Transverse colon (tissue), 4 donors: ENCODE measurements around the gene ARHGAP22.

Experiments used
- CTCF ChIP-seq, 5 experiments: fragments of 200-600 bp in 3 of 5; fragments of 450-650 bp in 2 of 5; sonication (generic) in 3 of 5; IDR thresholded peaks; 1 replicate in 2 of 5; 2 replicates in 3 of 5; pipeline ENCODE4 v1.5.1; 2016 to 2017; ENCODE audit warnings: antibody characterized with exemption in 5 of 5, inconsistent platforms in 3 of 5, mild to moderate bottlenecking in 2 of 5, moderate library complexity in 1 of 5
- POLR2AphosphoS5 ChIP-seq, 3 donors: sonication (generic); formaldehyde crosslinking; IDR thresholded peaks; one replicate each; pipeline ENCODE4 v1.6.1; 2016; ENCODE audit warnings: antibody characterized with exemption in 3 of 3

- TF ChIP-seq POLR2AphosphoS5 (IDR thresholded peaks at IDR 0.05) (no peak), CTCF (IDR thresholded peaks at IDR 0.05) (no peak)
Observed at GRCh38 chr10:48491392-48492139, 113.3 kb downstream of the ARHGAP22 start.
